GM23338 (cell line): ENCODE data around the gene CPXM2. TPM values are rescaled to one million over a fixed set of nuclear protein-coding genes. Genes with fewer than 3 reads are reported as not detected.

Experiments
- ATAC-seq: fragments of 200-7000 bp; cut with Tn5 transposase; 3 replicates; pipeline ENCODE4 v1.9.1; 2020
- DNase-seq: peaks from one replicate; pipeline ENCODE4 v3.0.0-alpha.2; 2015; ENCODE audit warnings: low spot score
- H2AFZ ChIP-seq: fragments of 200-600 bp; sonication (generic); 2 replicates; pipeline ENCODE4 v1.8.0; 2016; ENCODE audit warnings: antibody characterized with exemption, mild to moderate bottlenecking, moderate library complexity
- H3F3A ChIP-seq: fragments of 200-600 bp; sonication (generic); replicated peaks from 2 replicates; pipeline ENCODE4 v1.8.0; 2017; ENCODE audit warnings: antibody characterized with exemption, mixed run types, low read depth
- H3K27ac ChIP-seq: fragments of 200-600 bp; sonication (generic); 2 replicates; pipeline ENCODE4 v1.6.1; 2016; ENCODE audit warnings: low read depth
- H3K27me3 ChIP-seq: fragments of 200-600 bp; sonication (generic); 2 replicates; pipeline ENCODE4 v1.8.0; 2016; ENCODE audit warnings: mild to moderate bottlenecking, mixed run types, moderate library complexity; ENCODE audit not compliant: insufficient read depth
- H3K36me3 ChIP-seq: fragments of 200-600 bp; sonication (generic); 2 replicates; pipeline ENCODE4 v1.8.0; 2016; ENCODE audit warnings: mild to moderate bottlenecking; ENCODE audit not compliant: insufficient read depth
- H3K4me1 ChIP-seq: fragments of 200-600 bp; sonication (generic); 2 replicates; pipeline ENCODE4 v1.8.0; 2016; ENCODE audit warnings: mild to moderate bottlenecking, moderate library complexity; ENCODE audit not compliant: insufficient read depth
- H3K4me2 ChIP-seq: fragments of 200-600 bp; sonication (generic); 2 replicates; pipeline ENCODE4 v1.7.1; 2017; ENCODE audit warnings: mixed run types
- H3K4me3 ChIP-seq: fragments of 200-600 bp; sonication (generic); 2 replicates; pipeline ENCODE4 v1.6.1; 2016; ENCODE audit warnings: mixed run types
- H3K79me2 ChIP-seq: fragments of 200-600 bp; sonication (generic); replicated peaks from 2 replicates; pipeline ENCODE4 v1.8.0; 2017; ENCODE audit warnings: mild to moderate bottlenecking; ENCODE audit not compliant: insufficient read depth
- H3K9me2 ChIP-seq: fragments of 200-600 bp; sonication (generic); 2 replicates; pipeline ENCODE4 v1.8.0; 2017; ENCODE audit not compliant: insufficient read depth
- H4K20me1 ChIP-seq: fragments of 200-600 bp; sonication (generic); replicated peaks from 2 replicates; pipeline ENCODE4 v1.8.0; 2017; ENCODE audit warnings: mild to moderate bottlenecking; ENCODE audit not compliant: insufficient read depth
- H3K27ac Mint-ChIP-seq: 2 replicates; pipeline ENCODE4 v1.8.0; 2020; ENCODE audit warnings: inconsistent platforms, mild to moderate bottlenecking, moderate library complexity, mixed read lengths
- H3K27me3 Mint-ChIP-seq: 3 replicates; pipeline ENCODE4 v1.8.0; 2022; ENCODE audit warnings: low read depth, mild to moderate bottlenecking, moderate library complexity, mixed read lengths, inconsistent platforms; ENCODE audit not compliant: insufficient read depth, poor library complexity
- H3K36me3 Mint-ChIP-seq: 3 replicates; pipeline ENCODE4 v1.8.0; 2021; ENCODE audit warnings: low read depth, mild to moderate bottlenecking, inconsistent platforms, moderate library complexity, mixed read lengths
- H3K4me1 Mint-ChIP-seq: 3 replicates; pipeline ENCODE4 v1.8.0; 2020; ENCODE audit warnings: mild to moderate bottlenecking, inconsistent platforms, mixed read lengths
- H3K4me3 Mint-ChIP-seq: 3 replicates; pipeline ENCODE4 v1.8.0; 2021; ENCODE audit warnings: moderate library complexity, mild to moderate bottlenecking, inconsistent platforms, mixed read lengths
- H3K9me3 Mint-ChIP-seq: 3 replicates; pipeline ENCODE4 v1.8.0; 2020; ENCODE audit warnings: moderate library complexity, mild to moderate bottlenecking, inconsistent platforms, mixed read lengths
- CREB1 ChIP-seq: fragments of 250-450 bp; sonication (Bioruptor Pico); IDR thresholded peaks from 2 replicates; pipeline ENCODE4 v1.5.0; 2020; ENCODE audit warnings: low read depth, mild to moderate bottlenecking, moderate library complexity
- EZH2 ChIP-seq: fragments of 200-600 bp; sonication (generic); IDR thresholded peaks from one replicate; pipeline ENCODE4 v1.8.0; 2017; ENCODE audit warnings: antibody characterized with exemption, mild to moderate bottlenecking, low read depth; ENCODE audit not compliant: unreplicated experiment
- EZH2phosphoT487 ChIP-seq: fragments of 200-600 bp; sonication (generic); IDR thresholded peaks from one replicate; pipeline ENCODE4 v1.8.1; 2018; ENCODE audit warnings: antibody characterized with exemption; ENCODE audit not compliant: unreplicated experiment
- JUNB ChIP-seq: IDR thresholded peaks from one replicate; pipeline ENCODE4 v1.6.1; 2016; ENCODE audit warnings: antibody characterized with exemption; ENCODE audit not compliant: unreplicated experiment
- NANOG ChIP-seq: IDR thresholded peaks from 2 replicates; pipeline ENCODE4 v1.6.1; 2016; ENCODE audit warnings: antibody characterized with exemption, borderline replicate concordance
- POLR2AphosphoS5 ChIP-seq: IDR thresholded peaks from 2 replicates; pipeline ENCODE4 v1.6.1; 2016; ENCODE audit warnings: antibody characterized with exemption, low read depth
- STAT1 ChIP-seq: IDR thresholded peaks from one replicate; pipeline ENCODE4 v1.6.1; 2016; ENCODE audit warnings: antibody characterized with exemption; ENCODE audit not compliant: unreplicated experiment
- ZNF114 ChIP-seq: fragments of 250-450 bp; sonication (Bioruptor Pico); IDR thresholded peaks from 2 replicates; pipeline ENCODE4 v1.5.0; 2020; ENCODE audit warnings: mild to moderate bottlenecking, moderate library complexity
- ZNF331 ChIP-seq: fragments of 250-450 bp; sonication (Bioruptor Pico); IDR thresholded peaks from 2 replicates; pipeline ENCODE4 v1.5.0; 2020; ENCODE audit warnings: low read depth, mild to moderate bottlenecking, moderate library complexity
- polyA plus RNA-seq: library from polyadenylated mRNA; unstranded; fragments of >200 nt; fragmentation: Nextera tagmentation; extraction: Ambion mirVana; gene quantifications from 2 replicates; pipeline ENCODE4 v1.2.1, GENCODE V29; 2016
- total RNA-seq: library from RNA; depleted of rRNA; stranded (reverse); fragments of >200 nt; shearing (Covaris generic); gene quantifications from 2 replicates; pipeline ENCODE4 v1.2.3, GENCODE V29; 2014
- TF ChIP-seq, protein P1 (sequence below): IDR thresholded peaks from one replicate; pipeline ENCODE4 v1.6.1; 2018; ENCODE audit warnings: antibody characterized with exemption; ENCODE audit not compliant: unreplicated experiment
- TF ChIP-seq, protein P2 (sequence below): IDR thresholded peaks from 2 replicates; pipeline ENCODE4 v1.6.1; 2016; ENCODE audit warnings: antibody characterized with exemption
- TF ChIP-seq, protein P3 (sequence below): fragments of 250-450 bp; sonication (Bioruptor Pico); IDR thresholded peaks from 2 replicates; pipeline ENCODE4 v1.5.0; 2020; ENCODE audit warnings: mild to moderate bottlenecking, moderate library complexity

Gene CPXM2
- total and polyA plus RNA-seq, 2 experiments from 2014 or later: 1.6 to 8.1 TPM

DNA sequence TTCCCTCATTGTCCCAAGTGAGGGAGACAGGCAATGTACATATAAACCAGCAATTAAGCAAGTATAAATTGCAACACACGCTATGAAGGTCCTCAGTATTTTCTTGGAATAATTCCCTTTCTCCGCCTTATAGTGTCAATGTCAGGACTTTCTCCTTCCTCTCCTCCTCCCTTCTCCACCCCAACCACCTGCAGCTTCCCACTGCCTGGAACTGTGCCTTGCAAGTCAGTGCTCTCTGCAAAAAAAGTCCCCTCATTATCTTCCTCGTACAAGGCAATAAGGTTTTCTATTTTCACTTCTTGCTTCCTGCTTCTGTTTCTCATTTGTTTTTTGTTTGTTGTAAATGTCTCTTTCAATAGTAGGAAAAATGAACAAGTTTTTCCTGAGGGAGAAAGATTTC is 113.7 kb downstream of the CPXM2 start:
- no peaks in the 10 kb centered on the region for H3K79me2 ChIP-seq
- H3K27me3 Mint-ChIP-seq: peaks cover 2% of the 10 kb centered on the region
- H3K4me3 ChIP-seq: no peak overlapping the region
- H3K4me3 Mint-ChIP-seq: no peak overlapping the region
- no peaks in the 10 kb centered on the region for H3K36me3 ChIP-seq
- no peak for DNase-seq
- H3K4me1 ChIP-seq: peaks cover 30% of the 10 kb centered on the region
- H3K27me3 ChIP-seq: peaks cover 16% of the 10 kb centered on the region
- no peak overlapping the region for H3K4me2 ChIP-seq
- TF ChIP-seq ZNF114 (no peak), ZNF331 (no peak)
- TF ChIP-seq, protein P1, sequence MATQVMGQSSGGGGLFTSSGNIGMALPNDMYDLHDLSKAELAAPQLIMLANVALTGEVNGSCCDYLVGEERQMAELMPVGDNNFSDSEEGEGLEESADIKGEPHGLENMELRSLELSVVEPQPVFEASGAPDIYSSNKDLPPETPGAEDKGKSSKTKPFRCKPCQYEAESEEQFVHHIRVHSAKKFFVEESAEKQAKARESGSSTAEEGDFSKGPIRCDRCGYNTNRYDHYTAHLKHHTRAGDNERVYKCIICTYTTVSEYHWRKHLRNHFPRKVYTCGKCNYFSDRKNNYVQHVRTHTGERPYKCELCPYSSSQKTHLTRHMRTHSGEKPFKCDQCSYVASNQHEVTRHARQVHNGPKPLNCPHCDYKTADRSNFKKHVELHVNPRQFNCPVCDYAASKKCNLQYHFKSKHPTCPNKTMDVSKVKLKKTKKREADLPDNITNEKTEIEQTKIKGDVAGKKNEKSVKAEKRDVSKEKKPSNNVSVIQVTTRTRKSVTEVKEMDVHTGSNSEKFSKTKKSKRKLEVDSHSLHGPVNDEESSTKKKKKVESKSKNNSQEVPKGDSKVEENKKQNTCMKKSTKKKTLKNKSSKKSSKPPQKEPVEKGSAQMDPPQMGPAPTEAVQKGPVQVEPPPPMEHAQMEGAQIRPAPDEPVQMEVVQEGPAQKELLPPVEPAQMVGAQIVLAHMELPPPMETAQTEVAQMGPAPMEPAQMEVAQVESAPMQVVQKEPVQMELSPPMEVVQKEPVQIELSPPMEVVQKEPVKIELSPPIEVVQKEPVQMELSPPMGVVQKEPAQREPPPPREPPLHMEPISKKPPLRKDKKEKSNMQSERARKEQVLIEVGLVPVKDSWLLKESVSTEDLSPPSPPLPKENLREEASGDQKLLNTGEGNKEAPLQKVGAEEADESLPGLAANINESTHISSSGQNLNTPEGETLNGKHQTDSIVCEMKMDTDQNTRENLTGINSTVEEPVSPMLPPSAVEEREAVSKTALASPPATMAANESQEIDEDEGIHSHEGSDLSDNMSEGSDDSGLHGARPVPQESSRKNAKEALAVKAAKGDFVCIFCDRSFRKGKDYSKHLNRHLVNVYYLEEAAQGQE: no peak
- H3F3A ChIP-seq: no peaks in the 10 kb centered on the region
- H3K9me3 Mint-ChIP-seq: no peaks in the 10 kb centered on the region
- H3K27ac Mint-ChIP-seq: no peak overlapping the region
- no peaks in the 10 kb centered on the region; the same call in 2 of the 3 replicates for H3K36me3 Mint-ChIP-seq
- H4K20me1 ChIP-seq: no peaks in the 10 kb centered on the region; the same call in 1 of the 2 replicates
- no peak overlapping the region for H2AFZ ChIP-seq
- H3K9me2 ChIP-seq: 0 out of 2 replicates have a peak, but pooled peaks cover under 1% of the 10 kb centered on the region
- no peak overlapping the region for H3K27ac ChIP-seq
- ATAC-seq: no peak
- peaks cover 37% of the 10 kb centered on the region for H3K4me1 Mint-ChIP-seq

DNA sequence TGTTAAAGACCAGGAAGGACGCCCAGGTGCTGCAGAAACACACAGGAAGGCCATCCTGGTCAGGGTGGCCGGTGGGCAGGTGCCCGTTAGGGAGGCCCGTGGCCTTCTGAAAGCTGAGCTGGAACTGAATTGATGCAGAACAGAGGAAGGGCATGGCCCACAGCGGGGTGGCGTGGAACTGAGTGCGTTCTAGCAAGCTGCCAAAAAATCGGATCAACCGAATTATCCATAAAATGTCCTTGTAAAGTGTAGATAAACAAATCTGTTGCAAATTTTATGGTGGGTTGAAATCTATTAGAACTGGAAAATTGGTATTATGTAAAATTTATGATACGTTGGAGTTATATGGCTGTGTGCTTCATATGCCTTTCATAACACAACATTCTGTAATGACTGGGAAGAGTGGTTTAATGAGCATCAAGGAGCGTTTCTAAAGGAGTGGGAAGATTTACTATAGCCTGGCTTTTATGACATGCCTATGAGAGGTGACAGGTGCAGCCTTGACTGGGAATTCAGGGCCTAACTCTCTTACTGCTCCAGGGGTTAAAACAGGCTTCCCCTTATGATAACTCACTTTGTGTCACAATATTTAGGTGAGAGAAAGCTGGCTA is 117.4 kb downstream of the CPXM2 start:
- H3K27ac Mint-ChIP-seq: no peak overlapping the region
- no peaks in the 10 kb centered on the region for H3K27me3 ChIP-seq
- DNase-seq: no peak
- H3K4me3 ChIP-seq: no peak overlapping the region
- H3K9me2 ChIP-seq: 0 out of 2 replicates have a peak, but pooled peaks cover 3% of the 10 kb centered on the region
- H3K4me1 ChIP-seq: peaks cover 10% of the 10 kb centered on the region
- no peaks in the 10 kb centered on the region for H4K20me1 ChIP-seq
- H2AFZ ChIP-seq: no peak overlapping the region
- ATAC-seq: no peak
- peaks cover 19% of the 10 kb centered on the region for H3K4me1 Mint-ChIP-seq
- peaks cover 2% of the 10 kb centered on the region for H3K27me3 Mint-ChIP-seq
- H3K36me3 ChIP-seq: no peaks in the 10 kb centered on the region
- no peak overlapping the region for H3K4me2 ChIP-seq
- no peak overlapping the region for H3K27ac ChIP-seq
- H3K79me2 ChIP-seq: no peaks in the 10 kb centered on the region
- no peaks in the 10 kb centered on the region for H3F3A ChIP-seq
- no peaks in the 10 kb centered on the region for H3K9me3 Mint-ChIP-seq
- no peaks in the 10 kb centered on the region; the same call in 2 of the 3 replicates for H3K36me3 Mint-ChIP-seq
- H3K4me3 Mint-ChIP-seq: no peak overlapping the region
- no peak for TF ChIP-seq EZH2phosphoT487
- no peak for TF ChIP-seq JUNB
- no peak for TF ChIP-seq CREB1 (CRISPR knock-in tag)
- TF ChIP-seq ZNF114: no peak
- no peak for TF ChIP-seq STAT1
- TF ChIP-seq EZH2: no peak
- TF ChIP-seq POLR2AphosphoS5: no peak
- TF ChIP-seq, protein P2, sequence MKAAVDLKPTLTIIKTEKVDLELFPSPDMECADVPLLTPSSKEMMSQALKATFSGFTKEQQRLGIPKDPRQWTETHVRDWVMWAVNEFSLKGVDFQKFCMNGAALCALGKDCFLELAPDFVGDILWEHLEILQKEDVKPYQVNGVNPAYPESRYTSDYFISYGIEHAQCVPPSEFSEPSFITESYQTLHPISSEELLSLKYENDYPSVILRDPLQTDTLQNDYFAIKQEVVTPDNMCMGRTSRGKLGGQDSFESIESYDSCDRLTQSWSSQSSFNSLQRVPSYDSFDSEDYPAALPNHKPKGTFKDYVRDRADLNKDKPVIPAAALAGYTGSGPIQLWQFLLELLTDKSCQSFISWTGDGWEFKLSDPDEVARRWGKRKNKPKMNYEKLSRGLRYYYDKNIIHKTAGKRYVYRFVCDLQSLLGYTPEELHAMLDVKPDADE: no peak
- TF ChIP-seq, protein P3, sequence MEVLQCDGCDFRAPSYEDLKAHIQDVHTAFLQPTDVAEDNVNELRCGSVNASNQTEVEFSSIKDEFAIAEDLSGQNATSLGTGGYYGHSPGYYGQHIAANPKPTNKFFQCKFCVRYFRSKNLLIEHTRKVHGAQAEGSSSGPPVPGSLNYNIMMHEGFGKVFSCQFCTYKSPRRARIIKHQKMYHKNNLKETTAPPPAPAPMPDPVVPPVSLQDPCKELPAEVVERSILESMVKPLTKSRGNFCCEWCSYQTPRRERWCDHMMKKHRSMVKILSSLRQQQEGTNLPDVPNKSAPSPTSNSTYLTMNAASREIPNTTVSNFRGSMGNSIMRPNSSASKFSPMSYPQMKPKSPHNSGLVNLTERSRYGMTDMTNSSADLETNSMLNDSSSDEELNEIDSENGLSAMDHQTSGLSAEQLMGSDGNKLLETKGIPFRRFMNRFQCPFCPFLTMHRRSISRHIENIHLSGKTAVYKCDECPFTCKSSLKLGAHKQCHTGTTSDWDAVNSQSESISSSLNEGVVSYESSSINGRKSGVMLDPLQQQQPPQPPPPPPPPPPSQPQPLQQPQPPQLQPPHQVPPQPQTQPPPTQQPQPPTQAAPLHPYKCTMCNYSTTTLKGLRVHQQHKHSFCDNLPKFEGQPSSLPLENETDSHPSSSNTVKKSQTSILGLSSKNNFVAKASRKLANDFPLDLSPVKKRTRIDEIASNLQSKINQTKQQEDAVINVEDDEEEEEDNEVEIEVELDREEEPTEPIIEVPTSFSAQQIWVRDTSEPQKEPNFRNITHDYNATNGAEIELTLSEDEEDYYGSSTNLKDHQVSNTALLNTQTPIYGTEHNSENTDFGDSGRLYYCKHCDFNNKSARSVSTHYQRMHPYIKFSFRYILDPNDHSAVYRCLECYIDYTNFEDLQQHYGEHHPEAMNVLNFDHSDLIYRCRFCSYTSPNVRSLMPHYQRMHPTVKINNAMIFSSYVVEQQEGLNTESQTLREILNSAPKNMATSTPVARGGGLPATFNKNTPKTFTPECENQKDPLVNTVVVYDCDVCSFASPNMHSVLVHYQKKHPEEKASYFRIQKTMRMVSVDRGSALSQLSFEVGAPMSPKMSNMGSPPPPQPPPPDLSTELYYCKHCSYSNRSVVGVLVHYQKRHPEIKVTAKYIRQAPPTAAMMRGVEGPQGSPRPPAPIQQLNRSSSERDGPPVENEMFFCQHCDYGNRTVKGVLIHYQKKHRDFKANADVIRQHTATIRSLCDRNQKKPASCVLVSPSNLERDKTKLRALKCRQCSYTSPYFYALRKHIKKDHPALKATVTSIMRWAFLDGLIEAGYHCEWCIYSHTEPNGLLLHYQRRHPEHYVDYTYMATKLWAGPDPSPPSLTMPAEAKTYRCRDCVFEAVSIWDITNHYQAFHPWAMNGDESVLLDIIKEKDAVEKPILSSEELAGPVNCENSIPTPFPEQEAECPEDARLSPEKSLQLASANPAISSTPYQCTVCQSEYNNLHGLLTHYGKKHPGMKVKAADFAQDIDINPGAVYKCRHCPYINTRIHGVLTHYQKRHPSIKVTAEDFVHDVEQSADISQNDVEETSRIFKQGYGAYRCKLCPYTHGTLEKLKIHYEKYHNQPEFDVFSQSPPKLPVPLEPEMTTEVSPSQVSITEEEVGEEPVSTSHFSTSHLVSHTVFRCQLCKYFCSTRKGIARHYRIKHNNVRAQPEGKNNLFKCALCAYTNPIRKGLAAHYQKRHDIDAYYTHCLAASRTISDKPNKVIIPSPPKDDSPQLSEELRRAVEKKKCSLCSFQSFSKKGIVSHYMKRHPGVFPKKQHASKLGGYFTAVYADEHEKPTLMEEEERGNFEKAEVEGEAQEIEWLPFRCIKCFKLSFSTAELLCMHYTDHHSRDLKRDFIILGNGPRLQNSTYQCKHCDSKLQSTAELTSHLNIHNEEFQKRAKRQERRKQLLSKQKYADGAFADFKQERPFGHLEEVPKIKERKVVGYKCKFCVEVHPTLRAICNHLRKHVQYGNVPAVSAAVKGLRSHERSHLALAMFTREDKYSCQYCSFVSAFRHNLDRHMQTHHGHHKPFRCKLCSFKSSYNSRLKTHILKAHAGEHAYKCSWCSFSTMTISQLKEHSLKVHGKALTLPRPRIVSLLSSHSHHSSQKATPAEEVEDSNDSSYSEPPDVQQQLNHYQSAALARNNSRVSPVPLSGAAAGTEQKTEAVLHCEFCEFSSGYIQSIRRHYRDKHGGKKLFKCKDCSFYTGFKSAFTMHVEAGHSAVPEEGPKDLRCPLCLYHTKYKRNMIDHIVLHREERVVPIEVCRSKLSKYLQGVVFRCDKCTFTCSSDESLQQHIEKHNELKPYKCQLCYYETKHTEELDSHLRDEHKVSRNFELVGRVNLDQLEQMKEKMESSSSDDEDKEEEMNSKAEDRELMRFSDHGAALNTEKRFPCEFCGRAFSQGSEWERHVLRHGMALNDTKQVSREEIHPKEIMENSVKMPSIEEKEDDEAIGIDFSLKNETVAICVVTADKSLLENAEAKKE (CRISPR knock-in tag): no peak
- no peak for TF ChIP-seq NANOG
